ENCODE data around the gene OR5K3. TPM values are rescaled to one million over a fixed set of nuclear protein-coding genes. Genes with fewer than 3 reads are reported as not detected.

OR5K3 gene
- total RNA-seq, 1 donor from 2014 or later, result not detected

- no peak overlapping the region for H3K27ac ChIP-seq (replicated peaks)
- peaks cover 31% of the 10 kb centered on the region for H3K9me3 ChIP-seq (replicated peaks)
- no peaks in the 10 kb centered on the region for H3K4me1 ChIP-seq
- DNase-seq, result no peak
- intact Hi-C loops (cut with micrococcal nuclease), result no loop called here
- no peaks in the 10 kb centered on the region for H3K36me3 ChIP-seq
- no peak overlapping the region for H3K4me3 ChIP-seq
- no peak for TF ChIP-seq CTCF (IDR thresholded peaks at IDR 0.05; ENCODE audit: borderline replicate concordance)
- no peaks in the 10 kb centered on the region for H3K27me3 ChIP-seq (ENCODE audit: low read depth)
Measured at GRCh38 chr3:98434412-98434811, 43.9 kb downstream of the OR5K3 start.

- TF ChIP-seq CTCF (IDR thresholded peaks at IDR 0.05; ENCODE audit: borderline replicate concordance), result no peak
- H3K27ac ChIP-seq (replicated peaks), result no peak overlapping the region
- H3K4me3 ChIP-seq, result no peak overlapping the region
- intact Hi-C loops (cut with micrococcal nuclease), result no loop called here
- H3K4me1 ChIP-seq, result no peaks in the 10 kb centered on the region
- no peaks in the 10 kb centered on the region for H3K27me3 ChIP-seq (ENCODE audit: low read depth)
- DNase-seq, result no peak
- H3K36me3 ChIP-seq, result no peaks in the 10 kb centered on the region
- no peaks in the 10 kb centered on the region for H3K9me3 ChIP-seq (replicated peaks)
Measured at GRCh38 chr3:98440283-98440682, 49.8 kb downstream of the OR5K3 start.

Other genes with a start within 250 kb of the OR5K3 start
- not detected for gene OR5H14, start 243.2 kb upstream of the OR5K3 start, total RNA-seq
- gene OR5H15, start 224.0 kb upstream of the OR5K3 start, total RNA-seq, result not detected
- not detected for gene OR5H6, start 126.4 kb upstream of the OR5K3 start, total RNA-seq
- gene OR5H2, start 108.2 kb upstream of the OR5K3 start, total RNA-seq, result not detected
- gene OR5K4, start 36.8 kb upstream of the OR5K3 start, total RNA-seq, result not detected
- not detected for gene OR5K1, start 72.5 kb downstream of the OR5K3 start, total RNA-seq
- gene OR5K2, start 107.0 kb downstream of the OR5K3 start, total RNA-seq, result not detected
- 69.9 TPM for gene CLDND1, start 132.2 kb downstream of the OR5K3 start, total RNA-seq
- gene GPR15, start 141.3 kb downstream of the OR5K3 start, total RNA-seq, result not detected
- 12.8 TPM for gene CPOX, start 202.9 kb downstream of the OR5K3 start, total RNA-seq

Data from left ventricle myocardium inferior (tissue), 1 donor.